Smooth muscle cell (in vitro differentiated cells): ENCODE measurements around the gene IFNE. TPM values are rescaled to one million over a fixed set of nuclear protein-coding genes. Genes with fewer than 3 reads are reported as not detected.

ENCODE experiments used
- DNase-seq: peaks from one replicate; lab custom pipeline; 2025; ENCODE audit not compliant: unreplicated experiment; lab: John Stamatoyannopoulos, UW
- H2AFZ ChIP-seq: fragments of 200-600 bp; sonication (generic); 2 replicates; pipeline ENCODE4 v1.6.0; 2016; ENCODE audit warnings: antibody characterized with exemption, low read depth, mild to moderate bottlenecking
- H3F3A ChIP-seq: fragments of 200-600 bp; sonication (generic); 2 replicates; pipeline ENCODE4 v1.6.0; 2017; ENCODE audit warnings: antibody characterized with exemption, low read depth
- H3K27ac ChIP-seq: fragments of 200-600 bp; sonication (generic); 2 replicates; pipeline ENCODE4 v1.5.1; 2016; ENCODE audit warnings: low read depth, mild to moderate bottlenecking
- H3K27me3 ChIP-seq: fragments of 200-600 bp; sonication (generic); 2 replicates; pipeline ENCODE4 v1.6.1; 2016; ENCODE audit warnings: low read depth, mild to moderate bottlenecking
- H3K36me3 ChIP-seq: fragments of 200-600 bp; sonication (generic); 2 replicates; pipeline ENCODE4 v1.5.1; 2016; ENCODE audit warnings: low read depth
- H3K4me1 ChIP-seq: fragments of 200-600 bp; sonication (generic); 2 replicates; pipeline ENCODE4 v1.5.1; 2016; ENCODE audit warnings: low read depth
- H3K4me2 ChIP-seq: fragments of 200-600 bp; sonication (generic); 2 replicates; pipeline ENCODE4 v1.6.0; 2016; ENCODE audit warnings: mild to moderate bottlenecking
- H3K4me3 ChIP-seq: fragments of 200-600 bp; sonication (generic); 2 replicates; pipeline ENCODE4 v1.5.1; 2016; ENCODE audit warnings: mild to moderate bottlenecking
- H3K79me2 ChIP-seq: fragments of 200-600 bp; sonication (generic); 2 replicates; pipeline ENCODE4 v1.6.0; 2016; ENCODE audit warnings: low read depth, mild to moderate bottlenecking
- H3K9ac ChIP-seq: fragments of 200-600 bp; sonication (generic); 2 replicates; pipeline ENCODE4 v1.6.0; 2016; ENCODE audit warnings: low read depth
- H3K9me3 ChIP-seq: fragments of 200-600 bp; sonication (generic); replicated peaks from 2 replicates; pipeline ENCODE4 v1.5.1; 2016; ENCODE audit warnings: low read depth
- H4K20me1 ChIP-seq: fragments of 200-600 bp; sonication (generic); 2 replicates; pipeline ENCODE4 v1.6.0; 2016; ENCODE audit warnings: low read depth
- WGBS: methylation state at CpG from one replicate; pipeline ENCODE4 v1.1.7; 2016; ENCODE audit warnings: low lambda C conversion rate; 5-methylcytosine and 5-hydroxymethylcytosine counted together
- microRNA counts: library from miRNA; unstranded; fragments of <30 nt; microRNA quantifications from one replicate; lab custom pipeline; 2016
- microRNA-seq: library from miRNA; unstranded; fragments of <30 nt; microRNA quantifications from one replicate; pipeline ENCODE4, GENCODE V29; 2016; ENCODE audit warnings: borderline number of aligned reads
- polyA plus RNA-seq: library from polyadenylated mRNA; unstranded; fragments of >200 nt; fragmentation: Nextera tagmentation; extraction: Ambion mirVana; gene quantifications from 2 replicates; pipeline ENCODE4 v1.2.1, GENCODE V29; 2016
- small RNA-seq: library from RNA; depleted of rRNA; stranded (forward); fragments of <200 nt; gene quantifications from one replicate; pipeline ENCODE3, GENCODE V24; 2014
- total RNA-seq: library from RNA; depleted of rRNA; stranded (reverse); fragments of >200 nt; gene quantifications from 2 replicates; pipeline ENCODE4 v1.2.3, GENCODE V29; 2014
- TF ChIP-seq, protein P1 (sequence below): fragments of 200-600 bp; sonication (generic); IDR thresholded peaks from 2 replicates; pipeline ENCODE4 v1.5.1; 2017; ENCODE audit warnings: borderline replicate concordance, mild to moderate bottlenecking, antibody characterized with exemption; ENCODE audit not compliant: insufficient read depth, poor library complexity, severe bottlenecking

IFNE gene
- total and polyA plus RNA-seq, 2 experiments from 2014 or later, result 1.2 TPM; not detected in 1

DNA sequence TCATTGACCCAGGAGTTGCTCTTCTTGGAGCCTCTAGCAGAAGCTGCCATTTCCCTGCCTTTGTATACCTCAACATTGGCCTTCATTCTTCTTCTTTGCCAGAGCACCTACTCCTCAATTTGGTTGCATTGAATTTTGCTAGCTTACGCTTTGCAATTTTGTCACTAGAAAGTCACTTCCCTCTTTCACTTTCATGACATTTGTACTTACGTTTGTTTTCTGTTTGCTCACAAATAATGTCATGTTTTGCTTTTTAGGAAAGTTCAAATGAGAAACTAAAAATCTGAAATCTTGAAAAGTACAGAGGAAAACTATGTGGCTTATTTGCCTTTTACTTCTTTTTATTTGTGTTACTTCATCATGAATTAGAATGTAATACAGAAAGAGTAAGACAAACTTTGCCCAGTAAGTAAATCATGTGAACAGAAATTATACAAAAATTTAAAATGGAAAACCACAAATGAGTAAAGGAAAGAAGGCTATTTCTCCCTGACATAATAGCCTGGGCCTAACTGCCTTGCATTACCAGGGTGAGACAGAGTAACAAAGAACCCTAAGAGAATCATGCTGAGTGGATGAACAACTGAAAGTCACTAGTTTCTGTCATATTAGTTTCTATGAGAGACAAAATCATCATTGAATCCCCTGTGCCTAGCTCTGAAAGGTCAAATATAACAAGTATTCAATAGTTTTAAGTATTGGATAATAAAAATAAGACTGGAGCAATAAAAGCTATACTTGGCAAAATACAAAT, 49.3 kb downstream of the IFNE start:
- no peak overlapping the region for H2AFZ ChIP-seq
- WGBS, result 95% methylated on average over 2 of the region's 2 CpGs
- no peaks in the 10 kb centered on the region for H3K9me3 ChIP-seq
- no peaks in the 10 kb centered on the region for H3K27me3 ChIP-seq
- no peaks in the 10 kb centered on the region for H3K4me1 ChIP-seq
- H4K20me1 ChIP-seq, result no peaks in the 10 kb centered on the region
- no peaks in the 10 kb centered on the region for H3K36me3 ChIP-seq
- no peaks in the 10 kb centered on the region for H3F3A ChIP-seq
- no peak overlapping the region for H3K4me2 ChIP-seq
- no peak overlapping the region for H3K9ac ChIP-seq
- TF ChIP-seq, protein P1, sequence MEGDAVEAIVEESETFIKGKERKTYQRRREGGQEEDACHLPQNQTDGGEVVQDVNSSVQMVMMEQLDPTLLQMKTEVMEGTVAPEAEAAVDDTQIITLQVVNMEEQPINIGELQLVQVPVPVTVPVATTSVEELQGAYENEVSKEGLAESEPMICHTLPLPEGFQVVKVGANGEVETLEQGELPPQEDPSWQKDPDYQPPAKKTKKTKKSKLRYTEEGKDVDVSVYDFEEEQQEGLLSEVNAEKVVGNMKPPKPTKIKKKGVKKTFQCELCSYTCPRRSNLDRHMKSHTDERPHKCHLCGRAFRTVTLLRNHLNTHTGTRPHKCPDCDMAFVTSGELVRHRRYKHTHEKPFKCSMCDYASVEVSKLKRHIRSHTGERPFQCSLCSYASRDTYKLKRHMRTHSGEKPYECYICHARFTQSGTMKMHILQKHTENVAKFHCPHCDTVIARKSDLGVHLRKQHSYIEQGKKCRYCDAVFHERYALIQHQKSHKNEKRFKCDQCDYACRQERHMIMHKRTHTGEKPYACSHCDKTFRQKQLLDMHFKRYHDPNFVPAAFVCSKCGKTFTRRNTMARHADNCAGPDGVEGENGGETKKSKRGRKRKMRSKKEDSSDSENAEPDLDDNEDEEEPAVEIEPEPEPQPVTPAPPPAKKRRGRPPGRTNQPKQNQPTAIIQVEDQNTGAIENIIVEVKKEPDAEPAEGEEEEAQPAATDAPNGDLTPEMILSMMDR, result no peak
- H3K4me3 ChIP-seq, result no peak overlapping the region
- no peak overlapping the region for H3K27ac ChIP-seq
- no peak for DNase-seq
- H3K79me2 ChIP-seq, result no peaks in the 10 kb centered on the region

MicroRNAs within 50 kb of the gene (microRNA counts, 767-probe panel; counts per million panel counts)
- microRNA hsa-miR-31-5p (lab: Ali Mortazavi, UCI), result 4,647 counts per million, percentile 21 among the panel's probes with 10 or more counts

Small RNA genes within 50 kb of the gene (microRNA-seq; reads per million reads assigned to microRNA genes)
- 11,099 reads per million, percentile 94 among the genes with 10 or more reads in this experiment for gene MIR31

Small RNA genes within 50 kb of the gene (small RNA-seq; reads per million reads assigned to genes)
- gene MIR31, result 224 reads per million, percentile 99 among the genes with 10 or more reads in this experiment
- not detected for gene RF00157

Other genes with a start within 250 kb of the IFNE start
- gene IFNA14, start 242.3 kb downstream of the IFNE start, total RNA-seq, result not detected in 2 replicates
- gene IFNA14, start 242.3 kb downstream of the IFNE start, polyA plus RNA-seq, result not detected in 2 replicates
- gene IFNA5, start 177.0 kb downstream of the IFNE start, total RNA-seq, result 0.36 and 0.54 TPM in 2 replicates
- not detected in 2 replicates for gene IFNA5, start 177.0 kb downstream of the IFNE start, polyA plus RNA-seq
- 37.1 and 41.1 TPM in 2 replicates for gene KLHL9, start 146.9 kb downstream of the IFNE start, total RNA-seq
- 15.0 and 17.4 TPM in 2 replicates for gene KLHL9, start 146.9 kb downstream of the IFNE start, polyA plus RNA-seq
- gene IFNA6, start 131.4 kb downstream of the IFNE start, total RNA-seq, result not detected in 2 replicates
- not detected in 2 replicates for gene IFNA6, start 131.4 kb downstream of the IFNE start, polyA plus RNA-seq
- gene IFNA13, start 114.3 kb downstream of the IFNE start, total RNA-seq, result not detected in 2 replicates
- gene IFNA13, start 114.3 kb downstream of the IFNE start, polyA plus RNA-seq, result 0.40 TPM in 1 of 2 replicates, not detected in the other
- gene IFNA2, start 96.9 kb downstream of the IFNE start, total RNA-seq, result not detected in 2 replicates
- not detected in 2 replicates for gene IFNA2, start 96.9 kb downstream of the IFNE start, polyA plus RNA-seq
- gene IFNA8, start 73.2 kb downstream of the IFNE start, total RNA-seq, result not detected in 2 replicates
- not detected in 2 replicates for gene IFNA8, start 73.2 kb downstream of the IFNE start, polyA plus RNA-seq
- not detected in 2 replicates for gene IFNA1, start 41.9 kb downstream of the IFNE start, total RNA-seq
- not detected in 2 replicates for gene IFNA1, start 41.9 kb downstream of the IFNE start, polyA plus RNA-seq